ENCODE data around the gene APOL4.

APOL4 gene

GRCh38 chr22:36177160-36177559, 24.4 kb downstream of the APOL4 start:
- DNase-seq (ENCODE audit: low read depth) = no peak
- in situ Hi-C loops (cut with HindIII; ENCODE audit: low sequenced_read_pairs) = no loop called here
- H3K4me3 ChIP-seq (ENCODE audit: low read depth, low read length) = no peak overlapping the region
- TF ChIP-seq CTCF (IDR thresholded peaks at IDR 0.05; ENCODE audit: low read depth, low read length, missing control alignments) = no peak

GRCh38 chr22:36175892-36176291, 25.7 kb downstream of the APOL4 start:
- no peak for TF ChIP-seq CTCF (IDR thresholded peaks at IDR 0.05; ENCODE audit: low read depth, low read length, missing control alignments)
- H3K4me3 ChIP-seq (ENCODE audit: low read depth, low read length) = no peak overlapping the region
- in situ Hi-C loops (cut with HindIII; ENCODE audit: low sequenced_read_pairs) = no loop called here
- DNase-seq (ENCODE audit: low read depth) = no peak

GRCh38 chr22:36171941-36172340, 29.7 kb downstream of the APOL4 start:
- H3K4me3 ChIP-seq (ENCODE audit: low read depth, low read length) = no peak overlapping the region
- no peak for TF ChIP-seq CTCF (IDR thresholded peaks at IDR 0.05; ENCODE audit: low read depth, low read length, missing control alignments)
- in situ Hi-C loops (cut with HindIII; ENCODE audit: low sequenced_read_pairs) = no loop called here
- no peak for DNase-seq (ENCODE audit: low read depth)

DNA sequence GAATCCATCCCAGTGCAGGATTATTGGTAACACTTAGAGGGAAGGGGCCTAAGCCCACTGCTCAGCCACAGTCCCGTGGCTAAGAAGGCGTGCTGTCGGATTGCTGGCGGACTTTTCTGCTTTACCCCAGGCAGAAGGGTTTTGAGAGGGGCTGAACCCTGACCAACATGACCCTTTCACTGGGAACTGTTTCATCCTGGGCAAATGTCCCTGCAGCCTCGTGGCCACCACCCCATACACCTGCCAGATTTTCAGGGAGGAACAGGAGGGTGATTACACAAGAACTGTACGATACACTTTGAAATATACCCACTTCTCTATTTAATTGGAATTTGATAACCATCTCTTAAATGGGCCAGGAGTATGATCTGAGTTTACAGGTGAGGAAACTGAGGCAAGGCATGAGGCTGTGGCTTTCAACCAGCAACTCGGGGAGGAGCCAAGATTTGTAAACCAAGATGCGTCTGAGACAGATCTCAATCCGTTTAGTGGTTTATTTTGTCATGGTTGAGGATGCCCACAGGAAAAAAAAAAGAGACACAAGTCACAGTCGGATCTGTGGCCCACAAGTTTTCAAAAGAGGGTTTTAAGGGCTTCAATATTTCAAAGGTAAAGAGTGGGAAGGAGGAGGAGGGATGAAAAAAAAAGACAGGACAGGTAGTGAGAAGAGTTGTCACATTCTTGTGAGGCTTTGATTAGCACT, 34.9 kb downstream of the APOL4 start:
- no peak for DNase-seq (ENCODE audit: low read depth)
- no peak for TF ChIP-seq CTCF (IDR thresholded peaks at IDR 0.05; ENCODE audit: low read depth, low read length, missing control alignments)
- H3K4me3 ChIP-seq (ENCODE audit: low read depth, low read length) = no peak overlapping the region
- in situ Hi-C loops (cut with HindIII; ENCODE audit: low sequenced_read_pairs) = no loop called here

GRCh38 chr22:36166086-36166485, 35.5 kb downstream of the APOL4 start:
- TF ChIP-seq CTCF (IDR thresholded peaks at IDR 0.05; ENCODE audit: low read depth, low read length, missing control alignments) = no peak
- in situ Hi-C loops (cut with HindIII; ENCODE audit: low sequenced_read_pairs) = no loop called here

DNA sequence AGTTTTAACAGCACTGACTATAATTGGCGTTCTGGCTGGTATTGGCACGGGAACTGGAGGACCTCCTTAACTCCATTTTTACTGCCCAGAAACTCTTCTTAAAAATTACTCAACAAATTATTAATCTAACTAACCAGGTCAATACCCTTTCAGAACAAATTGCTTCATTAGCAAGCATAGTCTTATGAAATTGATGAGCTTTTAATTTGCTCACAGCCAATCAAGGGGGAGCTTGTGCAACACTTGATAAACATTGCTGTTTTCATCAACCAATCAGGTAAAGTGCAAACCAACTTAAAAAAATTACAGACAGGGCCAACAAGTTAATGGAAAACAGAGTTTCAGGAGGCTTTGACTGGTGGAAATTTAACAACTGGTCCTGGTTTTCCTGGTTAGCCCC, 36.5 kb downstream of the APOL4 start:
- in situ Hi-C loops (cut with HindIII; ENCODE audit: low sequenced_read_pairs) = no loop called here
- DNase-seq (ENCODE audit: low read depth) = no peak
- no peak for TF ChIP-seq CTCF (IDR thresholded peaks at IDR 0.05; ENCODE audit: low read depth, low read length, missing control alignments)
- no peak overlapping the region for H3K4me3 ChIP-seq (ENCODE audit: low read depth, low read length)

More at GRCh38 chr22:36166086-36166485, 35.5 kb downstream of the APOL4 start:
- H3K4me3 ChIP-seq (ENCODE audit: low read depth, low read length) = no peak overlapping the region
- DNase-seq (ENCODE audit: low read depth) = no peak
